Kidney (tissue), 14 donors: ENCODE data around the gene MX1. TPM values are rescaled to one million over a fixed set of nuclear protein-coding genes. Genes with fewer than 3 reads are reported as not detected.

Source experiments
- DNase-seq, 5 donors: peaks; one replicate each; pipeline ENCODE4 v3.0.0-alpha.2; 2013 to 2020
- FAIRE-seq: peaks from 2 replicates; lab custom pipeline; 2012; peaks lifted over from hg19 to GRCh38; lab: Jason Lieb, UNC
- H3K27ac ChIP-seq, 2 donors: one replicate each; pipeline ENCODE4 v1.7.0; 2013; ENCODE audit warnings: low read depth in 2 of 2, low read length in 2 of 2, inconsistent platforms in 1 of 2
- H3K27me3 ChIP-seq: one replicate; pipeline ENCODE4 v1.7.1; 2013; ENCODE audit warnings: low read length, inconsistent platforms; ENCODE audit not compliant: control insufficient read depth, insufficient read depth
- H3K36me3 ChIP-seq, 3 donors: one replicate each; pipeline versions ENCODE4 v1.7.0 to v1.7.1; 2013; ENCODE audit warnings: low read length in 3 of 3, control low read depth in 1 of 3, inconsistent platforms in 1 of 3; ENCODE audit not compliant: insufficient read depth in 3 of 3, control insufficient read depth in 2 of 3
- H3K4me1 ChIP-seq, 3 donors: one replicate each; pipeline versions ENCODE4 v1.7.0 to v1.7.1; 2013; ENCODE audit warnings: low read length in 3 of 3, inconsistent platforms in 1 of 3, low read depth in 1 of 3; ENCODE audit not compliant: control insufficient read depth in 2 of 3, insufficient read depth in 2 of 3
- H3K4me3 ChIP-seq, 3 donors: one replicate each; pipeline versions ENCODE4 v1.7.0 to v1.8.1; 2013; ENCODE audit warnings: low read length in 3 of 3, control low read depth in 1 of 3, inconsistent platforms in 1 of 3
- H3K9ac ChIP-seq, 3 donors: one replicate each; pipeline versions ENCODE4 v1.7.0 to v1.7.1; 2013; ENCODE audit warnings: low read length in 3 of 3, control low read depth in 1 of 3, inconsistent platforms in 1 of 3
- H3K9me3 ChIP-seq, 3 donors: one replicate each; pipeline versions ENCODE4 v1.7.0 to v1.7.1; 2013; ENCODE audit warnings: low read length in 3 of 3, control low read depth in 1 of 3, inconsistent platforms in 1 of 3; ENCODE audit not compliant: control insufficient read depth in 2 of 3, insufficient read depth in 1 of 3
- CTCF ChIP-seq: IDR thresholded peaks from 3 replicates; pipeline ENCODE4 v1.5.1; 2012; ENCODE audit warnings: mild to moderate bottlenecking, moderate library complexity, borderline replicate concordance; ENCODE audit not compliant: insufficient read depth; ENCODE audit errors: extremely low read depth
- intact Hi-C: fragments of 100-400 bp; cut with DNase I; formaldehyde crosslinking; loops from one replicate; pipeline ENCODE4 v1.11.1; 2022
- polyA plus RNA-seq: library from polyadenylated mRNA; stranded (reverse); fragments of 350-450 nt; fragmentation: Illumina TruSeq; extraction: RNeasy Lipid Tissue Mini Kit (QIAGEN cat#74804); gene quantifications from one replicate; pipeline ENCODE4 v1.2.3, GENCODE V29; 2014; ENCODE audit warnings: low read depth, low replicate concordance; ENCODE audit not compliant: insufficient read depth
- total RNA-seq: library from RNA; stranded (reverse); fragmentation: NEBNext Ultra II Directional; extraction: Animal tissue kit (Norgen Biotek cat#: 25700); gene quantifications from one replicate; pipeline ENCODE4 v1.2.1, GENCODE V29; 2021
- donor health status: control.
- donor health status: control.
- donor health status: control.
- donor health status: control.
- donor health status: control.
- donor health status: DM: yes; HTN: yes; CAD: no.
- donor health status: Normal renal cell carcinoma (clear cell type).

The MX1 gene
- total and polyA plus RNA-seq, 2 donors from 2014 or later: 22.9 to 47.4 TPM

GRCh38 chr21:41438425-41439113 is 12.5 kb downstream of the MX1 start:
- intact Hi-C loops: no loop called here
- no peak for TF ChIP-seq CTCF
- Histone ChIP-seq H3K4me3 (no peak overlapping the region), H3K27ac (no peak overlapping the region), H3K36me3 (peaks cover 0 to 30% (median 20%) of the 10 kb centered on the region in 3 donors), H3K9ac (no peak overlapping the region), H3K4me1 (no peaks in the 10 kb centered on the region), H3K9me3 (no peaks in the 10 kb centered on the region), H3K27me3 (no peaks in the 10 kb centered on the region)
- FAIRE-seq (no peak), DNase-seq (no peak)

- Histone ChIP-seq H3K36me3 (peaks cover 0 to 31% (median 20%) of the 10 kb centered on the region in 3 donors), H3K4me3 (no peak overlapping the region), H3K27me3 (no peaks in the 10 kb centered on the region), H3K27ac (no peak overlapping the region), H3K4me1 (no peaks in the 10 kb centered on the region), H3K9me3 (no peaks in the 10 kb centered on the region), H3K9ac (no peak overlapping the region)
- no peak for TF ChIP-seq CTCF
- DNase-seq (no peak), FAIRE-seq (no peak)
- intact Hi-C loops: no loop called here
These were observed 13.2 kb downstream of the MX1 start for GRCh38 chr21:41439248-41439647.

- Histone ChIP-seq H3K9me3 (no peaks in the 10 kb centered on the region), H3K36me3 (peaks cover 0 to 25% (median 11%) of the 10 kb centered on the region in 3 donors), H3K4me3 (no peak overlapping the region), H3K27ac (no peak overlapping the region), H3K27me3 (no peaks in the 10 kb centered on the region), H3K9ac (no peak overlapping the region), H3K4me1 (no peaks in the 10 kb centered on the region)
- TF ChIP-seq CTCF: no peak
- FAIRE-seq (no peak), DNase-seq (peak in 1 of 5 donors; percentile 24)
- intact Hi-C loops: no loop called here
These were observed 15.5 kb downstream of the MX1 start for GRCh38 chr21:41441546-41441945.
